ENCODE data around the gene CCL24. TPM values are rescaled to one million over a fixed set of nuclear protein-coding genes. Genes with fewer than 3 reads are reported as not detected.
A peak's percentile ranks its signal among the peaks of the same experiment; 100 is the strongest.
"Not testable (repeated sequence)": the region's sequence is repeated elsewhere in the genome, so short reads cannot be mapped to it uniquely, and the experiment has no call there.

The CCL24 gene
- polyA plus RNA-seq, 3 donors: 1.2 TPM; not detected in 2

DNA sequence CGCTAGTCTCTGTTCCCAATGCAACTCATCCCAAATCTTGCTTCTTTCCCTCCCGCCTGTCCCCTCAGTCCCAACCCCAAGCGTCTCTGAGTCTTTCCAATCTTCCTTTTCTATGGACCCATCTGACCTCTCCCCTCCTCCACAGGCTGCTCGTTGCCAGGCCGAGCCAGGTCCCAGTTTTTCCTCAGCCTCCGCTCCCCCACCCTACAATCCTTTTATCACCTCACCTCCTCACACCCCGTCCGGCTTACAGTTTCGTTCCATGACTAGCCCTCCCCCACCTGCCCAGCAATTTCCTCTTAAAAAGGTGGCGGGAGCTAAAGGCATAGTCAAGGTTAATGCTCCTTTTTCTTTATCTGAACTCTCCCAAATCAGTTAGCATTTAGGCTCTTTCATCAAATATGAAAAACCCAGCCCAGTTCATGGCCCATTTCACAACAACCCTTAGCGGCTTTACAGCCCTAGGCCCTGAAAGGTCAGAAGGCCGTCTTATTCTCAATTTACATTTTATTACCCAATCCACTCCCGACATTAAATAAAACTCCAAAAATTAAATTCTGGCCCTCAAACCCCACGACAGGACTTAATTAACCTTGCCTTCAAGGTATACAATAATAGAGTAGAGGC is 32.8 kb downstream of the CCL24 start:
- H3K9me3 Mint-ChIP-seq; H3K9me3 ChIP-seq (replicated peaks in 1 of 2; ENCODE audit: control insufficient read depth in 1 of 2, insufficient read depth in 1 of 2, low read length in 2 of 2); H3K4me1 Mint-ChIP-seq; H3K27ac Mint-ChIP-seq; H3K9ac ChIP-seq (ENCODE audit: insufficient read depth, low read length, poor library complexity, severe bottlenecking); H3K27ac ChIP-seq (ENCODE audit: low read depth in 1 of 2, low read length in 2 of 2); H3K36me3 Mint-ChIP-seq; H3K36me3 ChIP-seq (replicated peaks in 1 of 2; ENCODE audit: control insufficient read depth in 1 of 2, insufficient read depth in 2 of 2, low read length in 2 of 2); H4K20me1 ChIP-seq (ENCODE audit: insufficient read depth, low read length); H3K4me1 ChIP-seq (ENCODE audit: control insufficient read depth in 1 of 2, insufficient read depth in 2 of 2, low read length in 2 of 2); H2AFZ ChIP-seq (ENCODE audit: insufficient read depth, low read depth, low read length, poor library complexity, severe bottlenecking); H3K4me3 ChIP-seq (replicated peaks in 1 of 3; ENCODE audit: low read depth in 2 of 3, low read length in 3 of 3); H3K79me2 ChIP-seq (ENCODE audit: insufficient read depth, low read length); intact Hi-C loops (cut with micrococcal nuclease); H3K4me2 ChIP-seq (replicated peaks; ENCODE audit: extremely low read depth, low read length, poor library complexity, severe bottlenecking); H3K27me3 ChIP-seq (ENCODE audit: control insufficient read depth in 2 of 2, insufficient read depth in 2 of 2, low read length in 2 of 2); DNase-seq: not testable (repeated sequence)
- WGBS (ENCODE audit: insufficient coverage): 80% methylated on average over 9 of the region's 14 CpGs
- peak overlapping the region in 1 of 2 donors; percentile 47 for H3K4me3 Mint-ChIP-seq
- peaks cover 10 to 16% (median 15%) of the 10 kb centered on the region in 3 donors for H3K27me3 Mint-ChIP-seq (ENCODE audit: low read depth in 3 of 3)

- DNase-seq; H3K4me3 ChIP-seq (replicated peaks in 1 of 3; ENCODE audit: low read depth in 2 of 3, low read length in 3 of 3); H3K27me3 ChIP-seq (ENCODE audit: control insufficient read depth in 2 of 2, insufficient read depth in 2 of 2, low read length in 2 of 2); H3K9ac ChIP-seq (ENCODE audit: insufficient read depth, low read length, poor library complexity, severe bottlenecking); H4K20me1 ChIP-seq (ENCODE audit: insufficient read depth, low read length); H3K4me1 ChIP-seq (ENCODE audit: control insufficient read depth in 1 of 2, insufficient read depth in 2 of 2, low read length in 2 of 2); H3K4me1 Mint-ChIP-seq; H3K9me3 ChIP-seq (replicated peaks in 1 of 2; ENCODE audit: control insufficient read depth in 1 of 2, insufficient read depth in 1 of 2, low read length in 2 of 2); H2AFZ ChIP-seq (ENCODE audit: insufficient read depth, low read depth, low read length, poor library complexity, severe bottlenecking); H3K4me3 Mint-ChIP-seq; H3K36me3 ChIP-seq (replicated peaks in 1 of 2; ENCODE audit: control insufficient read depth in 1 of 2, insufficient read depth in 2 of 2, low read length in 2 of 2); H3K36me3 Mint-ChIP-seq; H3K9me3 Mint-ChIP-seq; H3K27ac ChIP-seq (ENCODE audit: low read depth in 1 of 2, low read length in 2 of 2); H3K4me2 ChIP-seq (replicated peaks; ENCODE audit: extremely low read depth, low read length, poor library complexity, severe bottlenecking); H3K79me2 ChIP-seq (ENCODE audit: insufficient read depth, low read length): not testable (repeated sequence)
- H3K27ac Mint-ChIP-seq: peak overlapping the region in 1 of 7 donors; percentile 37
- intact Hi-C loops (cut with micrococcal nuclease): loop anchor here (10.0 kb wide), 1 partner anchor 245 kb away; no protein-coding TSS in a partner anchor
- 89% methylated on average over 10 of the region's 11 CpGs for WGBS (ENCODE audit: insufficient coverage)
- peaks cover 11 to 17% (median 16%) of the 10 kb centered on the region in 3 donors for H3K27me3 Mint-ChIP-seq (ENCODE audit: low read depth in 3 of 3)
Measured at GRCh38 chr7:75779516-75779915, 34.1 kb downstream of the CCL24 start.

- intact Hi-C loops (cut with micrococcal nuclease): loop anchor here (10.0 kb wide), 1 partner anchor 246 kb away; no protein-coding TSS in a partner anchor
- not testable (repeated sequence) for H2AFZ ChIP-seq (ENCODE audit: insufficient read depth, low read depth, low read length, poor library complexity, severe bottlenecking); H3K79me2 ChIP-seq (ENCODE audit: insufficient read depth, low read length); H4K20me1 ChIP-seq (ENCODE audit: insufficient read depth, low read length); H3K27ac ChIP-seq (ENCODE audit: low read depth in 1 of 2, low read length in 2 of 2); H3K4me2 ChIP-seq (replicated peaks; ENCODE audit: extremely low read depth, low read length, poor library complexity, severe bottlenecking); H3K27ac Mint-ChIP-seq; H3K36me3 ChIP-seq (replicated peaks in 1 of 2; ENCODE audit: control insufficient read depth in 1 of 2, insufficient read depth in 2 of 2, low read length in 2 of 2); H3K9me3 ChIP-seq (replicated peaks in 1 of 2; ENCODE audit: control insufficient read depth in 1 of 2, insufficient read depth in 1 of 2, low read length in 2 of 2); H3K9ac ChIP-seq (ENCODE audit: insufficient read depth, low read length, poor library complexity, severe bottlenecking); H3K4me3 ChIP-seq (replicated peaks in 1 of 3; ENCODE audit: low read depth in 2 of 3, low read length in 3 of 3); DNase-seq; H3K4me1 ChIP-seq (ENCODE audit: control insufficient read depth in 1 of 2, insufficient read depth in 2 of 2, low read length in 2 of 2); H3K27me3 ChIP-seq (ENCODE audit: control insufficient read depth in 2 of 2, insufficient read depth in 2 of 2, low read length in 2 of 2); H3K36me3 Mint-ChIP-seq; H3K9me3 Mint-ChIP-seq; H3K4me1 Mint-ChIP-seq; H3K4me3 Mint-ChIP-seq
- 83% methylated on average over 10 of the region's 11 CpGs for WGBS (ENCODE audit: insufficient coverage)
- H3K27me3 Mint-ChIP-seq (ENCODE audit: low read depth in 3 of 3): peaks cover 11 to 17% (median 16%) of the 10 kb centered on the region in 3 donors
Measured at GRCh38 chr7:75779035-75779434, 34.6 kb downstream of the CCL24 start.

Data from CD14-positive monocyte (primary cell).